Measurements from ENCODE around the gene THNSL1. TPM values are rescaled to one million over a fixed set of nuclear protein-coding genes. Genes with fewer than 3 reads are reported as not detected.

THNSL1 gene
- total RNA-seq, 1 experiment from 2014 or later, result 3.0 TPM

GRCh38 chr10:25047088-25047487 lies 30.7 kb downstream of the THNSL1 start:
- Histone ChIP-seq H3K27me3 (ENCODE audit: control insufficient read depth, insufficient read depth, low read length) (no peaks in the 10 kb centered on the region; the same call in 1 of the 2 replicates), H3K36me3 (ENCODE audit: control insufficient read depth, insufficient read depth, low read length) (no peaks in the 10 kb centered on the region), H3K9me3 (ENCODE audit: control insufficient read depth, insufficient read depth, low read depth, low read length) (no peaks in the 10 kb centered on the region), H3K4me3 (ENCODE audit: low read depth in 2 of 2, low read length in 2 of 2) (no peak overlapping the region), H3K27ac (ENCODE audit: low read length) (no peak overlapping the region), H3K4me1 (ENCODE audit: control insufficient read depth, insufficient read depth, low read length) (no peaks in the 10 kb centered on the region)
- ChIA-PET CTCF (no interaction called here), POLR2A (no interaction called here)
- ATAC-seq (no peak), DNase-seq (ENCODE audit: low read depth, low spot score) (no peak)
- intact Hi-C loops (cut with micrococcal nuclease; ENCODE audit: unreplicated experiment), result no loop called here
- TF ChIP-seq REST (IDR thresholded peaks at IDR 0.05; ENCODE audit: insufficient read depth in 1 of 2, low read depth in 2 of 2, low read length in 1 of 2) (no peak), TCF7L2 (IDR thresholded peaks at IDR 0.05; ENCODE audit: low read depth, low read length) (no peak), CTCF (IDR thresholded peaks at IDR 0.05) (no peak), SIN3A (IDR thresholded peaks at IDR 0.05; ENCODE audit: borderline replicate concordance, insufficient read depth, low read depth, low read length) (no peak), POLR2AphosphoS5 (IDR thresholded peaks at IDR 0.05; ENCODE audit: low read depth, low read length) (no peak)
- BruUV-seq (replicated peaks), result no TSS peak
- in situ Hi-C loops (cut with HindIII; ENCODE audit: low pct_unique_long_range_greater_than_20kb, low sequenced_read_pairs), result no loop called here

GRCh38 chr10:25047591-25048301 lies 31.3 kb downstream of the THNSL1 start:
- POLR2A ChIA-PET, result no interaction called here
- Histone ChIP-seq H3K27me3 (ENCODE audit: control insufficient read depth, insufficient read depth, low read length) (no peaks in the 10 kb centered on the region; the same call in 1 of the 2 replicates), H3K27ac (ENCODE audit: low read length) (no peak overlapping the region), H3K9me3 (ENCODE audit: control insufficient read depth, insufficient read depth, low read depth, low read length) (no peaks in the 10 kb centered on the region), H3K4me1 (ENCODE audit: control insufficient read depth, insufficient read depth, low read length) (no peaks in the 10 kb centered on the region), H3K36me3 (ENCODE audit: control insufficient read depth, insufficient read depth, low read length) (no peaks in the 10 kb centered on the region), H3K4me3 (ENCODE audit: low read depth in 2 of 2, low read length in 2 of 2) (no peak overlapping the region)
- TF ChIP-seq SIN3A (IDR thresholded peaks at IDR 0.05; ENCODE audit: borderline replicate concordance, insufficient read depth, low read depth, low read length) (no peak), REST (IDR thresholded peaks at IDR 0.05; ENCODE audit: insufficient read depth in 1 of 2, low read depth in 2 of 2, low read length in 1 of 2) (no peak), POLR2AphosphoS5 (IDR thresholded peaks at IDR 0.05; ENCODE audit: low read depth, low read length) (no peak), CTCF (IDR thresholded peaks at IDR 0.05) (no peak)
- DNase-seq (ENCODE audit: low read depth, low spot score) (no peak), ATAC-seq (no peak)
- BruUV-seq (replicated peaks), result no TSS peak
- CTCF ChIA-PET, result no interaction called here
- in situ Hi-C loops (cut with HindIII; ENCODE audit: low pct_unique_long_range_greater_than_20kb, low sequenced_read_pairs) (no loop called here), intact Hi-C loops (cut with micrococcal nuclease; ENCODE audit: unreplicated experiment) (no loop called here)

All from Panc1 (cell line).